ENCODE results near the gene FGGY.
"Not testable (repeated sequence)": the region's sequence is repeated elsewhere in the genome, so short reads cannot be mapped to it uniquely, and the experiment has no call there.

Gene FGGY

GRCh38 chr1:59705466-59706302, 408.8 kb downstream of the FGGY start:
- DNase-seq (ENCODE audit: low spot score) = no peak

- DNase-seq (ENCODE audit: low spot score) = no peak
Observed at GRCh38 chr1:59706303-59706599, 409.4 kb downstream of the FGGY start.

- peak; percentile 20 for DNase-seq (ENCODE audit: low spot score)
Observed at GRCh38 chr1:59707178-59707791, 410.4 kb downstream of the FGGY start.

- no peak for DNase-seq (ENCODE audit: low spot score)
Observed at GRCh38 chr1:59709333-59709732, 412.4 kb downstream of the FGGY start.

GRCh38 chr1:59710920-59711319, 414.0 kb downstream of the FGGY start:
- DNase-seq (ENCODE audit: low spot score) = not testable (repeated sequence)

- DNase-seq (ENCODE audit: low spot score) = no peak
Observed at GRCh38 chr1:59714219-59714618, 417.3 kb downstream of the FGGY start.

GRCh38 chr1:59714966-59715365, 418.1 kb downstream of the FGGY start:
- DNase-seq (ENCODE audit: low spot score) = peak; percentile 27

- no peak for DNase-seq (ENCODE audit: low spot score)
Observed at GRCh38 chr1:59716832-59717231, 419.9 kb downstream of the FGGY start.

GRCh38 chr1:59718064-59718988, 421.4 kb downstream of the FGGY start:
- DNase-seq (ENCODE audit: low spot score) = no peak

- DNase-seq (ENCODE audit: low spot score) = no peak
Observed at GRCh38 chr1:59718989-59719360, 422.1 kb downstream of the FGGY start.

GRCh38 chr1:59720326-59721115, 423.6 kb downstream of the FGGY start:
- no peak for DNase-seq (ENCODE audit: low spot score)

- no peak for DNase-seq (ENCODE audit: low spot score)
Observed at GRCh38 chr1:59730302-59730701, 433.4 kb downstream of the FGGY start.

GRCh38 chr1:59730759-59731478, 434.0 kb downstream of the FGGY start:
- peak; percentile 36 for DNase-seq (ENCODE audit: low spot score)

GRCh38 chr1:59731591-59731990, 434.7 kb downstream of the FGGY start:
- DNase-seq (ENCODE audit: low spot score) = no peak

- DNase-seq (ENCODE audit: low spot score) = no peak
Observed at GRCh38 chr1:59732214-59732955, 435.5 kb downstream of the FGGY start.

- no peak for DNase-seq (ENCODE audit: low spot score)
Observed at GRCh38 chr1:59733443-59734141, 436.7 kb downstream of the FGGY start.

GRCh38 chr1:59735927-59736326, 439.0 kb downstream of the FGGY start:
- not testable (repeated sequence) for DNase-seq (ENCODE audit: low spot score)

- no peak for DNase-seq (ENCODE audit: low spot score)
Observed at GRCh38 chr1:59736744-59737143, 439.9 kb downstream of the FGGY start.

GRCh38 chr1:59737638-59738037, 440.7 kb downstream of the FGGY start:
- no peak for DNase-seq (ENCODE audit: low spot score)

GRCh38 chr1:59738152-59738551, 441.3 kb downstream of the FGGY start:
- DNase-seq (ENCODE audit: low spot score) = no peak
